SW 1271 (cell line): ENCODE results near the gene SYT13.

Experiments used
- DNase-seq, 2 experiments: peaks; one replicate each; lab custom pipeline; 2025; lab: John Stamatoyannopoulos, UW

Gene SYT13

GRCh38 chr11:45248501-45249011, 37.6 kb downstream of the SYT13 start:
- DNase-seq: no peak

DNA sequence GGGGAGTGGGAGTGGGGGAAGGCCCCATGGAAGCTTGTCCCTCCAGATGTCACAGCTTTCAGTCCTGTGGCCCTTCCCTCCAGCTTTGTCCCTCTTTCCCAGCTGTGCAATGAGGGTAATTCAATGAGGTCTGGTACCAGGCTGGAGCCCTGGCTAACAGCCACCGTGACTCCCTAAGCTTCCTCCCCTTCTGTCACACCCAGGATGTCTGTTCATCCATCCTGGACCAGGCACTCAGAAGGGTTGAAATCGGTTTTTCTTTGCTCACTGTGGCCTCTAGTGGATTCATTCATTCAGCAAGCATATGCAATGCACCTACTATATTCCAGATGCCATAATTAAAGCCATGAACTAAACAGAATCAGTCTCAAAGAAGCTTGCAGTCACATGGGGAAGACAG, 38.7 kb downstream of the SYT13 start:
- no peak for DNase-seq

GRCh38 chr11:45246241-45246640, 39.9 kb downstream of the SYT13 start:
- no peak for DNase-seq

DNA sequence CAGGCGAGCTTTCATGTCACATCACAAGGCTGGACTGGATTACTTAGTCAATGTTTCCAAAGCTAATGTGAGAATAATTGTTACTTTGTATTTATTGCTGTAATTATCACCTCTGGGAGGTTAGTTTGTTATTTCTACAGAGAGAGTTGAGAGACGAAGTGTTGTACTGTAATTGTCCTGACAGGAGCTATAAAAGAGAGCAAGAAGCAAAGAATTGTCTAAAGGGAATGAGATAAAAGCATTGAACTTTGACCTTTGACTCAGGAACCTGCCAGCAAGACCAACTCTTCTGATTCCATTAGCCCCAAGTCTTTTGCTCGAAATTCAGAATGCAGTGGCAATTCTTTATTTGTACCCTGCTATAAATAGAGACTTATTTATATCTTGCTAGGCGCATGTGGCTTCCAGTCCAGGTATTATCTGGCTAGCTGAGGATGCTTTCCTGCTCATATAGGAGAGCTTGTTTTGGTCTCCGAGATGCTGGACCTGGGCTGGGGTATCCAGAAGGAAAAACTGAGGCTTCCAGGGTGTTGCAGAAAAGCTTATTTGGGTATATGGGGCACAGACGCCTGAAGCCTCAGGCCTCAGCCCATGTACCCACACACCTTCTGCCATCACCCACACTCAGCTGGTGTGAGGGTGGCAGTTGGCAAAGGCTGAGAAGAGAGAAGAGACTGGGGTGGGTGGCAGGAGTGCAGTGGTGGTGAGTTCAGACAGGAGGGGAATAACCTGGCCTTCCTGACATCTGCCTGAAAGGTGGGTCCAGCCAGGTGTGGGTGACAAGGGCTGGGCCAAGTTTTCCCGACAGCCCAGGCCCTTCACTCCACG, 40.7 kb downstream of the SYT13 start:
- no peak for DNase-seq

DNA sequence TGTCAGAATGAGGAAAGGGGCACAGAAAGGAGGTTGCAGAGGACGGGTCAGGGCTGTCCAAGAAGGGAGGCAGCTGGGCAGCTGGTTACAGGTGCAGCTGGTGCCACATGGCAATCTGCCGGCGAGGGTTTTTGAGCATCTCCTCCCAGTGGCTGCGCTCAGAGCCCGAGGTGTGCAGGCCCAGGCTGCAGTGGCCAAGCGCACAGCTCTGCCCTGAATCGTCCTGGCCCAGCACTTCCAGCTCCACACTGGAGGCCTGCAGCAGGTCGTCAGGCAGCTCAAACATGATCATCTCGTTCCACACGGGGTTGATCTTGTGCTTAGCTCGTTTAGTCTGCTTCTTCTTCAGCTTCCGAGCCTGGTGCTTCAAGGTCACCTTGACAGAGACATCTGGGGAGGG, 42.2 kb downstream of the SYT13 start:
- DNase-seq: no peak

DNA sequence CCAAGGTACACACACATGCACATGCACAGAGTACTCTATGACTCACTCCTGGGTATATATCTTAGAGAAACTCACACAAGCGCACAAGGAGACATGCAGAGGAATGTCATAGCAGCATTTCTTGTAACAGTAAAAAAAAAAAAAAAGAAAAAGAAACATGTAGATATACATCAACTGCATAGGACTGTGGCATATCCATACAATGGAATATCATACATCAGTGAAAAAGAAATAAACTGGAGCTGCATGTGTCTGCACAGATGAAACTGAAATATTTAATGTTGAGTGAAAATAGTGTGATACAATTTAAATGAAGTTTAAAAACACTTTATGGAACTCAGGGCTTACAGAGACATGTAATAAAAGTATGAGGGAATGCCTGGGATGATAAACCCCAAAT, 46.4 kb downstream of the SYT13 start:
- DNase-seq: no peak

DNA sequence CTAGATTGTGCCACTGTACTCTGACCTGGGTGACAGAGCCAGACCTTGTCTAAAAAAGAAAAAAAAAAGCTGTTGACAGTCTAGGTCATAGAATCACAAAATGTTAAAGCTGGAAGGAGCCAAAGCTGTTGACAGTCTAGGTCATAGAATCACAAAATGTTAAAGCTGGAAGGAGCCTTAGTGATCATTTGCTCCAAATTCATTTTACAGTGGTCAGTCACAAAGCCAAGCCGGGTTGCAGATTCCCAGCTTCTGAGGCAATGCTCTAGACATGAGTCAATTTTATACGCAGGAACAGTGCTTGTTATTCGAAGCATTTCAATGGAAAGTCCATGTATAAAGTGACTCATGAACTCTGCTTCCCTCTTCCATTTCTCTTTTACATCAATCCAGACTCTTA, 47.4 kb downstream of the SYT13 start:
- DNase-seq: no peak

DNA sequence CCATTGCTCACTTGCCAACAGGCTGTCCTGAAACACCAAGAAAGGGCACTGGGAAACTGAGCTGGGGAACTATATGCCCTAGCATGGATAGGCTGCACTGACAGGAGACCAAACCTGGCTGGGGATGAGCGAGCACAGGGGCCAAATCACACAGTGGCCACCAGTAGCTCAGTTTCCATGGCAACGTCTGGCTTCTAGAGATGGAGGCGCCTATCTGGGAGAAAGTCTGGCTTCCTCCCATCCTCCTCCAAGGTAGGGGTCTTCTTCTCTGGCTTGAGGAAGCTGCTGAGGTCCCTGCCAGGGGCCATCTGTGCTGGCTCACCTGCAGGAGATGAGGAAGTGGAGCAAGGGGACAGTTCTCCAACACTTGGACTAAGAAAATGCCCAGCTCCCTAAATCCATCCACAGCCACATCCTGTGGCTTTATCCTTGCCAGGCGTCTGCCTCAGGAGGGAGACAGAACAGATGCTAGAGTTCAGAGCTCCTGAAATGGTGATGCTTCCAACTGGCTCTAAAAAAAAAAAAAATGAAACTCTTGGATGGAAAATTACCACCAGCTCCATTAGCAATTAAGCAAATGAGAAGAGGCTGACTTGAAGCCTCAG, 48.3 kb downstream of the SYT13 start:
- no peak for DNase-seq

GRCh38 chr11:45234306-45235006, 51.7 kb downstream of the SYT13 start:
- DNase-seq: no peak

DNA sequence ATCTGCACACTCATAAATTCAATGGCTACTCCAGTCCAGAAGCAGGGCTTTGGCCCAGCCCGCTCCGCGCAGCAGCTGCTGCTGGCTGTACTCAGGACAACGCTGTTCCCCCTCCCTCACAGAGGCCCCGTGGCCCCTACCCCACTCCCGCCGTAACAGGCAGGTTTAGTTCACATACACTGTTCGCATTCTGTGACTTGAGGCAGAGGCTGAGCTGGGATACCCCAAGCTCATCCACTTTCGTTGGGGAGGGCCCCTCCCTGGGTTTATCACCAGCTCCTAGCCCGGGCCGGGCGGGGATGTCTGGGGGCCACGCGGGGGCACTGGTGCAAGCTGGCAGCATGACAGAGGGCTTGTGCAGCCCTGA, 52.4 kb downstream of the SYT13 start:
- no peak for DNase-seq

- peak; percentile 31 to 50 for DNase-seq
Observed at GRCh38 chr11:45233121-45233803, 52.9 kb downstream of the SYT13 start.

GRCh38 chr11:45232341-45233080, 53.6 kb downstream of the SYT13 start:
- DNase-seq: no peak

DNA sequence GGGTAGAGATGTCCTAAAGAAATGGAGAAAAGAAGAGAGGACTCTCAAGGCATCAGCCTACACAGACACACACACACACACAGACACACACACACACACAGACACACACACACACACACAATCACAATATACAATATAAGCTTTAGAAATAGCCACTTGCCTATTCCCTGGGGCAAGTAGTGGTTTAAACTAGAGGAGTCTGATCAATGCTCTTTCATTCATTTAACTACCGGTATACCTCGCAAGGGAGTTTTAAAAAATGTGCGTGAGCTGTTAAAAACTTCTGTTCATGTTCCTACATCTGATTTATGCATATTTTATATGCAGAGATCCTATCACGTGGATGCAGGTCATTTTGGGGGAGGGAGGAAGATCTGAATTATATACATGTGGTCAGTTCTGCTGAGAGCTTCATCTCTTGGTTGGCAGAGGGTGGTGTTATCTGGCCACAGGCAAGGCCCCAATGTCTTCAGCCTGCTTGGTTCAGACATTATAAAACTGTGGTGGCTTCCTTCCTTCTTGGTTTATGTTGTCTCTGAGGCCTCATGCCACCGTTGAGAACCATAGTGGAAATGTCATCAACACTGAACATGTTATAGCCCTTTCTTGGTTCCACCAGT, 56.6 kb downstream of the SYT13 start:
- DNase-seq: no peak

DNA sequence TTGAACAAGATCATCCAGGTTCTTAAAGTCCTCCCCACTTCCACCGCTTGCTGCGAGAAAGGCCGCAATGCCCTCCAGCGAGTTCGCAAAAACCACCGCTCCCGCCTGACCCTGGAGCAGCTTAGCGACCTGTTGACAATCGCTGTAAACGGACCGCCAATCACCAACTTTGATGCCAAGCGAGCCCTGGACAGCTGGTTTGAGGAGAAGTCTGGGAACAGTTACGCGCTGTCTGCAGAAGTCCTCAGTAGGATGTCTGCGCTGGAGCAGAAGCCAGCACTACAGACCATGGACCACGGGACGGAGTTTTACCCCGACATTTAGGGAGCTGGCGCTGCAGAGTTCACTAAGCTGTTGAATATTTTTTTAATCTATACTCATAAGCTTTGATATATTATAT, 58.3 kb downstream of the SYT13 start:
- DNase-seq: no peak

DNA sequence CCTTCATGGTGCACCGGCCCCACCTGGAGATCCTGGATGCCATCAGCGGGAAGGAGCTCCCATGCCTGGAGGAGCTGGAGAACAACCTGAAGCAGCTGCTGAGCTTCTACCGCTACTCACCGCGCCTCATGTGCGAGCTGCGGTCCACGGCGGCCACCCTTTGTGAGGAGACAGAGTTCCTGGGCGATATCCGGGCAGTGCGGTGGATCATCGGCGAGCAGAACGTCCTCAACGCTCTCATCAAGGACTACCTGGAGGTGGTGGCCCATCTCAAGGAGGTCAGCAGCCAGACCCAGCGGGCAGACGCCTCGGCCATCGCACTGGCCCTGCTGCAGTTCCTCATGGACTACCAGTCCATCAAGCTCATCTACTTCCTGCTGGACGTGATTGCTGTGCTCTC, 59.2 kb downstream of the SYT13 start:
- DNase-seq: no peak

- no peak for DNase-seq
Observed at GRCh38 chr11:45225961-45226871, 59.9 kb downstream of the SYT13 start.

DNA sequence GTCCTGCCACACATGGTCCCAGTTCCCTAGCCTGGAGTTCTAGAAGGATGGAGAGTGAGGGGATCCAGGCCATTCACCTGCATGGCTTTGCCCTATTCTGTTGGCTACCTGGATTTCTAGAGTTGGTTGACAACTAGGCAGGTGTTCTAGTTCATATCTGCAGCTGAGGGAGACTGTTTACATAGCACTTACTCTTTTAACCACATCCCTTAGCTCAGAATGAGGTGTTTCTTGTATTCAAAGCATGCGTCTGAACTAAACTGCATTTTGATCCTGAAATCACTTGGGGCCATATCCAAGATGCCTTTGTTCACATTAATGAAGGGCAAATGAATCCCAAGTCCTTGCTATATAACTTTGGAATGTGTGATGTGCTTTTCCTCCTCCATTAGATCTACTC, 60.9 kb downstream of the SYT13 start:
- no peak for DNase-seq

- no peak for DNase-seq
Observed at GRCh38 chr11:45224766-45225165, 61.4 kb downstream of the SYT13 start.

DNA sequence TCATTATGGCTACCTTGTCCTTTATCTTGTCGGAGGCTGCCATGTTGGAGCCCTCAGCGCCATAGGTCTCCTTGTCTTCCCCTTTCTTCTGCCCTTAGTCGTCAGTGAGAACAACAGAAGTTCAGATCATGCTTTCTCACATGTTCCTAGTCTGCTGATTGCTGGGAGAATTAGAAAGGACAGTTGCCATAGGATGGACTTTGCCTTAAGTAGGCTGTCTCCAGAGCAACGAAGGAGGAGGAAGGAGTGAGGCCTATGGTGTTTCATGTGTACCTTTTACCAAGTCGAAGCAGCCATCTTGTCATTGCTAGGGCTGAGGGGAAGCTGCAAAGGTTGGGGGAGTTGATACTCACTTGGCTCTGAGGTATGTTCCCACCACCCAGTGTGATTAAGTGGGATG, 62.6 kb downstream of the SYT13 start:
- no peak for DNase-seq

DNA sequence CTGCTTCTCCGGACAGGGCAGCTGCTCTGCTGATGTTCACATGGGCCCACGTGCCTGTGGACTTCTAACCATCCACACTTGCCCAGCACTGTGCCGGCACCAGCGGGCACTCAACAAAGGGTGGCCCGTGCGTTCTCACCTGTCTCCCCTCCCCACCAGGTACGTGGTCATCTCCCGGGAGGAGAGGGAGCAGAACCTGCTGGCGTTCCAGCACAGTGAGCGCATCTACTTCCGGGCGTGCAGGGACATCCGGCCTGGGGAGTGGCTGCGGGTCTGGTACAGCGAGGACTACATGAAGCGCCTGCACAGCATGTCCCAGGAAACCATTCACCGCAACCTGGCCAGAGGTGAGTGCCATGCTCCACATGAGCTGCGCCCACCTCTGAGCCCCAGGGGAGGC, 66.7 kb downstream of the SYT13 start:
- DNase-seq: no peak
